SIG-M5 (cell line): ENCODE measurements around the gene MBD5.

Experiments
- DNase-seq: peaks from one replicate; lab custom pipeline; 2025; lab: John Stamatoyannopoulos, UW

The MBD5 gene

GRCh38 chr2:148306027-148306426 lies 285.1 kb downstream of the MBD5 start:
- no peak for DNase-seq

GRCh38 chr2:148317598-148317997 lies 296.7 kb downstream of the MBD5 start:
- DNase-seq = no peak

- DNase-seq = no peak
Measured at GRCh38 chr2:148338541-148338940, 317.6 kb downstream of the MBD5 start.

GRCh38 chr2:148342086-148342485 lies 321.2 kb downstream of the MBD5 start:
- DNase-seq = no peak

GRCh38 chr2:148350199-148350598 lies 329.3 kb downstream of the MBD5 start:
- no peak for DNase-seq

GRCh38 chr2:148351437-148352143 lies 330.7 kb downstream of the MBD5 start:
- no peak for DNase-seq

GRCh38 chr2:148358375-148358774 lies 337.5 kb downstream of the MBD5 start:
- no peak for DNase-seq

- DNase-seq = no peak
Measured at GRCh38 chr2:148360662-148361061, 339.8 kb downstream of the MBD5 start.

GRCh38 chr2:148362144-148362796 lies 341.4 kb downstream of the MBD5 start:
- DNase-seq = no peak

- no peak for DNase-seq
Measured at GRCh38 chr2:148375214-148375613, 354.3 kb downstream of the MBD5 start.

GRCh38 chr2:148391324-148391723 lies 370.4 kb downstream of the MBD5 start:
- DNase-seq = no peak

GRCh38 chr2:148402786-148403185 lies 381.9 kb downstream of the MBD5 start:
- DNase-seq = no peak

- no peak for DNase-seq
Measured at GRCh38 chr2:148410899-148411298, 390.0 kb downstream of the MBD5 start.

- no peak for DNase-seq
Measured at GRCh38 chr2:148416248-148416647, 395.4 kb downstream of the MBD5 start.

GRCh38 chr2:148430101-148430500 lies 409.2 kb downstream of the MBD5 start:
- no peak for DNase-seq

- no peak for DNase-seq
Measured at GRCh38 chr2:148447877-148448276, 427.0 kb downstream of the MBD5 start.

GRCh38 chr2:148450531-148450930 lies 429.6 kb downstream of the MBD5 start:
- no peak for DNase-seq

- DNase-seq = no peak
Measured at GRCh38 chr2:148451046-148451445, 430.2 kb downstream of the MBD5 start.

GRCh38 chr2:148455791-148456190 lies 434.9 kb downstream of the MBD5 start:
- DNase-seq = no peak

GRCh38 chr2:148458171-148458570 lies 437.3 kb downstream of the MBD5 start:
- DNase-seq = no peak

- no peak for DNase-seq
Measured at GRCh38 chr2:148459377-148459778, 438.5 kb downstream of the MBD5 start.

GRCh38 chr2:148461876-148462275 lies 441.0 kb downstream of the MBD5 start:
- no peak for DNase-seq

- DNase-seq = no peak
Measured at GRCh38 chr2:148475626-148476025, 454.7 kb downstream of the MBD5 start.

GRCh38 chr2:148479398-148479797 lies 458.5 kb downstream of the MBD5 start:
- no peak for DNase-seq
